ENCODE results near the gene MFN2.
"Not testable (repeated sequence)": the region's sequence is repeated elsewhere in the genome, so short reads cannot be mapped to it uniquely, and the experiment has no call there.

Gene MFN2

GRCh38 chr1:12028957-12029511, 48.8 kb downstream of the MFN2 start:
- no peak for DNase-seq (ENCODE audit: low read depth, low spot score)
- Histone ChIP-seq H3K9ac (ENCODE audit: insufficient read length, low read depth) (no peak overlapping the region), H3K9me3 (ENCODE audit: insufficient read depth, low read length) (no peaks in the 10 kb centered on the region), H3K4me3 (ENCODE audit: insufficient read length, low read depth) (no peak overlapping the region), H3K27me3 (ENCODE audit: insufficient read depth, insufficient read length) (no peaks in the 10 kb centered on the region), H3K4me1 (ENCODE audit: insufficient read depth, insufficient read length) (peaks cover 5% of the 10 kb centered on the region), H3K36me3 (ENCODE audit: insufficient read depth, insufficient read length, low read length) (peaks cover 81% of the 10 kb centered on the region)
- TF ChIP-seq SUZ12 (IDR thresholded peaks at IDR 0.05; ENCODE audit: extremely low read depth, insufficient read depth, insufficient read length) = no peak
- no peak for TF ChIP-seq ZNF274 (IDR thresholded peaks at IDR 0.05; ENCODE audit: low read depth, low read length)
- no peak for TF ChIP-seq YY1 (IDR thresholded peaks at IDR 0.05; ENCODE audit: insufficient read depth, insufficient read length)

- Histone ChIP-seq H3K9ac (ENCODE audit: insufficient read length, low read depth) (no peak overlapping the region), H3K4me3 (ENCODE audit: insufficient read length, low read depth) (no peak overlapping the region), H3K36me3 (ENCODE audit: insufficient read depth, insufficient read length, low read length) (peaks cover 80% of the 10 kb centered on the region), H3K27me3 (ENCODE audit: insufficient read depth, insufficient read length) (no peaks in the 10 kb centered on the region), H3K4me1 (ENCODE audit: insufficient read depth, insufficient read length) (peaks cover 5% of the 10 kb centered on the region), H3K9me3 (ENCODE audit: insufficient read depth, low read length) (no peaks in the 10 kb centered on the region)
- TF ChIP-seq YY1 (IDR thresholded peaks at IDR 0.05; ENCODE audit: insufficient read depth, insufficient read length) (no peak), ZNF274 (IDR thresholded peaks at IDR 0.05; ENCODE audit: low read depth, low read length) (no peak), SUZ12 (IDR thresholded peaks at IDR 0.05; ENCODE audit: extremely low read depth, insufficient read depth, insufficient read length) (no peak)
- DNase-seq (ENCODE audit: low read depth, low spot score) = no peak
Observed at GRCh38 chr1:12029720-12030339, 49.6 kb downstream of the MFN2 start.

GRCh38 chr1:12031039-12031980, 51.1 kb downstream of the MFN2 start:
- Histone ChIP-seq H3K9me3 (ENCODE audit: insufficient read depth, low read length) (no peaks in the 10 kb centered on the region), H3K36me3 (ENCODE audit: insufficient read depth, insufficient read length, low read length) (peaks cover 66% of the 10 kb centered on the region), H3K4me3 (ENCODE audit: insufficient read length, low read depth) (no peak overlapping the region), H3K4me1 (ENCODE audit: insufficient read depth, insufficient read length) (peaks cover 5% of the 10 kb centered on the region), H3K27me3 (ENCODE audit: insufficient read depth, insufficient read length) (no peaks in the 10 kb centered on the region), H3K9ac (ENCODE audit: insufficient read length, low read depth) (no peak overlapping the region)
- TF ChIP-seq YY1 (IDR thresholded peaks at IDR 0.05; ENCODE audit: insufficient read depth, insufficient read length) = no peak
- TF ChIP-seq ZNF274 (IDR thresholded peaks at IDR 0.05; ENCODE audit: low read depth, low read length) = no peak
- no peak for TF ChIP-seq SUZ12 (IDR thresholded peaks at IDR 0.05; ENCODE audit: extremely low read depth, insufficient read depth, insufficient read length)
- no peak for DNase-seq (ENCODE audit: low read depth, low spot score)

- Histone ChIP-seq H3K27me3 (ENCODE audit: insufficient read depth, insufficient read length) (no peaks in the 10 kb centered on the region), H3K9me3 (ENCODE audit: insufficient read depth, low read length) (no peaks in the 10 kb centered on the region), H3K4me1 (ENCODE audit: insufficient read depth, insufficient read length) (peaks cover 5% of the 10 kb centered on the region), H3K36me3 (ENCODE audit: insufficient read depth, insufficient read length, low read length) (peaks cover 59% of the 10 kb centered on the region), H3K9ac (ENCODE audit: insufficient read length, low read depth) (no peak overlapping the region), H3K4me3 (ENCODE audit: insufficient read length, low read depth) (no peak overlapping the region)
- DNase-seq (ENCODE audit: low read depth, low spot score) = no peak
- TF ChIP-seq YY1 (IDR thresholded peaks at IDR 0.05; ENCODE audit: insufficient read depth, insufficient read length) = no peak
- TF ChIP-seq ZNF274 (IDR thresholded peaks at IDR 0.05; ENCODE audit: low read depth, low read length) = no peak
- no peak for TF ChIP-seq SUZ12 (IDR thresholded peaks at IDR 0.05; ENCODE audit: extremely low read depth, insufficient read depth, insufficient read length)
Observed at GRCh38 chr1:12032161-12032621, 51.9 kb downstream of the MFN2 start.

GRCh38 chr1:12033441-12033840, 53.2 kb downstream of the MFN2 start:
- H3K9ac ChIP-seq (ENCODE audit: insufficient read length, low read depth); H3K4me1 ChIP-seq (ENCODE audit: insufficient read depth, insufficient read length); H3K9me3 ChIP-seq (ENCODE audit: insufficient read depth, low read length); H3K4me3 ChIP-seq (ENCODE audit: insufficient read length, low read depth); H3K27me3 ChIP-seq (ENCODE audit: insufficient read depth, insufficient read length); DNase-seq (ENCODE audit: low read depth, low spot score): not testable (repeated sequence)
- H3K36me3 ChIP-seq (ENCODE audit: insufficient read depth, insufficient read length, low read length) = peaks cover 47% of the 10 kb centered on the region

- Histone ChIP-seq H3K9ac (ENCODE audit: insufficient read length, low read depth) (no peak overlapping the region), H3K9me3 (ENCODE audit: insufficient read depth, low read length) (no peaks in the 10 kb centered on the region), H3K4me3 (ENCODE audit: insufficient read length, low read depth) (no peak overlapping the region), H3K27me3 (ENCODE audit: insufficient read depth, insufficient read length) (no peaks in the 10 kb centered on the region), H3K4me1 (ENCODE audit: insufficient read depth, insufficient read length) (peaks cover 7% of the 10 kb centered on the region), H3K36me3 (ENCODE audit: insufficient read depth, insufficient read length, low read length) (peaks cover 38% of the 10 kb centered on the region)
- no peak for DNase-seq (ENCODE audit: low read depth, low spot score)
- TF ChIP-seq ZNF274 (IDR thresholded peaks at IDR 0.05; ENCODE audit: low read depth, low read length) (no peak), YY1 (IDR thresholded peaks at IDR 0.05; ENCODE audit: insufficient read depth, insufficient read length) (no peak), SUZ12 (IDR thresholded peaks at IDR 0.05; ENCODE audit: extremely low read depth, insufficient read depth, insufficient read length) (no peak)
Observed at GRCh38 chr1:12034381-12034801, 54.1 kb downstream of the MFN2 start.

GRCh38 chr1:12035312-12035711, 55.1 kb downstream of the MFN2 start:
- H3K9ac ChIP-seq (ENCODE audit: insufficient read length, low read depth) = no peak overlapping the region
- H3K4me3 ChIP-seq (ENCODE audit: insufficient read length, low read depth) = no peak overlapping the region
- peaks cover 28% of the 10 kb centered on the region for H3K36me3 ChIP-seq (ENCODE audit: insufficient read depth, insufficient read length, low read length)
- no peaks in the 10 kb centered on the region for H3K9me3 ChIP-seq (ENCODE audit: insufficient read depth, low read length)
- no peaks in the 10 kb centered on the region for H3K27me3 ChIP-seq (ENCODE audit: insufficient read depth, insufficient read length)
- DNase-seq (ENCODE audit: low read depth, low spot score) = no peak
- TF ChIP-seq SUZ12 (IDR thresholded peaks at IDR 0.05; ENCODE audit: extremely low read depth, insufficient read depth, insufficient read length) (no peak), ZNF274 (IDR thresholded peaks at IDR 0.05; ENCODE audit: low read depth, low read length) (no peak), YY1 (IDR thresholded peaks at IDR 0.05; ENCODE audit: insufficient read depth, insufficient read length) (no peak)
- peaks cover 7% of the 10 kb centered on the region for H3K4me1 ChIP-seq (ENCODE audit: insufficient read depth, insufficient read length)

Data from NT2/D1 (cell line).